Spleen (tissue), 7 donors: ENCODE measurements around the gene TTC23L.
A peak's percentile ranks its signal among the peaks of the same experiment; 100 is the strongest.

Source experiments
- POLR2A ChIP-seq, 3 donors: fragments of 450-650 bp; IDR thresholded peaks; one replicate each; pipeline ENCODE4 v1.5.1; 2017; ENCODE audit warnings: antibody characterized with exemption in 3 of 3, mild to moderate bottlenecking in 1 of 3
- POLR2AphosphoS5 ChIP-seq, 3 donors: sonication (generic); formaldehyde crosslinking; IDR thresholded peaks; one replicate each; pipeline ENCODE4 v1.5.1; 2017; ENCODE audit warnings: antibody characterized with exemption in 3 of 3
- TF ChIP-seq, protein P1 (sequence below), 11 experiments: fragments of 200-600 bp in 7 of 11; fragments of 450-650 bp in 4 of 11; sonication (generic) in 4 of 11; IDR thresholded peaks in 8 of 11; conservative IDR thresholded peaks in 3 of 11; 1 replicate in 7 of 11; 2 replicates in 4 of 11; pipeline versions ENCODE4 v1.4.0 to v1.8.0; 2016 to 2021; ENCODE audit warnings: antibody characterized with exemption in 11 of 11, inconsistent platforms in 4 of 11, mild to moderate bottlenecking in 1 of 11
- donor health status: DM: no; HTN: no; CAD: no; lungs with moderate emphysema.
- donor health status: DM: no; HTN: no; CAD: no.
- donor health status: DM: no; HTN: no; CAD: no.

- TF ChIP-seq POLR2AphosphoS5 (IDR thresholded peaks at IDR 0.05) (peak in 1 of 3 donors; percentile 11), POLR2A (IDR thresholded peaks at IDR 0.05) (no peak)
- TF ChIP-seq, protein P1, sequence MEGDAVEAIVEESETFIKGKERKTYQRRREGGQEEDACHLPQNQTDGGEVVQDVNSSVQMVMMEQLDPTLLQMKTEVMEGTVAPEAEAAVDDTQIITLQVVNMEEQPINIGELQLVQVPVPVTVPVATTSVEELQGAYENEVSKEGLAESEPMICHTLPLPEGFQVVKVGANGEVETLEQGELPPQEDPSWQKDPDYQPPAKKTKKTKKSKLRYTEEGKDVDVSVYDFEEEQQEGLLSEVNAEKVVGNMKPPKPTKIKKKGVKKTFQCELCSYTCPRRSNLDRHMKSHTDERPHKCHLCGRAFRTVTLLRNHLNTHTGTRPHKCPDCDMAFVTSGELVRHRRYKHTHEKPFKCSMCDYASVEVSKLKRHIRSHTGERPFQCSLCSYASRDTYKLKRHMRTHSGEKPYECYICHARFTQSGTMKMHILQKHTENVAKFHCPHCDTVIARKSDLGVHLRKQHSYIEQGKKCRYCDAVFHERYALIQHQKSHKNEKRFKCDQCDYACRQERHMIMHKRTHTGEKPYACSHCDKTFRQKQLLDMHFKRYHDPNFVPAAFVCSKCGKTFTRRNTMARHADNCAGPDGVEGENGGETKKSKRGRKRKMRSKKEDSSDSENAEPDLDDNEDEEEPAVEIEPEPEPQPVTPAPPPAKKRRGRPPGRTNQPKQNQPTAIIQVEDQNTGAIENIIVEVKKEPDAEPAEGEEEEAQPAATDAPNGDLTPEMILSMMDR (IDR thresholded peaks at IDR 0.05 in 8 of 11, conservative IDR thresholded peaks at IDR 0.05 in 3 of 11), result no peak
Observed at GRCh38 chr5:34826347-34826746, 12.6 kb upstream of the TTC23L start.
